BJ (cell line): ENCODE measurements around the gene SMKR1. TPM values are rescaled to one million over a fixed set of nuclear protein-coding genes. Genes with fewer than 3 reads are reported as not detected.

Experiments
- CTCF ChIA-PET: fragments of 350-600 bp; formaldehyde crosslinking; extraction: SDS; loops from one replicate; lab custom pipeline; 2021; ENCODE audit warnings: antibody characterized with exemption, inconsistent platforms; lab: Yijun Ruan, JAX
- POLR2A ChIA-PET: fragments of 300-600 bp; sonication (Branson Sonifier 250); formaldehyde crosslinking; extraction: SDS; loops from one replicate; lab custom pipeline; 2021; ENCODE audit warnings: antibody characterized with exemption; lab: Charles Lee
- DNase-seq: peaks from one replicate; pipeline ENCODE4 v3.0.0-alpha.2; 2011; ENCODE audit warnings: low read depth
- H3K27me3 ChIP-seq: 2 replicates; pipeline ENCODE4 v1.6.0; 2011; ENCODE audit warnings: low read length; ENCODE audit not compliant: control insufficient read depth, insufficient read depth
- H3K36me3 ChIP-seq: 2 replicates; pipeline ENCODE4 v1.5.1; 2011; ENCODE audit warnings: low read length; ENCODE audit not compliant: control insufficient read depth, insufficient read depth
- H3K4me3 ChIP-seq: 2 replicates; pipeline ENCODE4 v1.5.1; 2011; ENCODE audit warnings: low read depth, mild to moderate bottlenecking, control low read depth, low read length
- CTCF ChIP-seq: IDR thresholded peaks from 2 replicates; pipeline ENCODE4 v1.5.1; 2011; ENCODE audit warnings: low read depth, mild to moderate bottlenecking, control low read depth, inconsistent platforms, low read length, moderate library complexity; ENCODE audit not compliant: insufficient read depth
- polyA plus RNA-seq: library from polyadenylated mRNA; depleted of rRNA; stranded (reverse); fragments of >200 nt; gene quantifications from 2 replicates; pipeline ENCODE4 v1.2.3, GENCODE V29; 2011

SMKR1 gene
- polyA plus RNA-seq, 1 experiment = 0.27 TPM

- ChIA-PET POLR2A (no interaction called here), CTCF (no interaction called here)
- no peak for DNase-seq
- Histone ChIP-seq H3K36me3 (no peaks in the 10 kb centered on the region), H3K27me3 (peaks cover 4% of the 10 kb centered on the region), H3K4me3 (no peak overlapping the region)
- no peak for TF ChIP-seq CTCF
Measured at GRCh38 chr7:129556607-129557133, 54.3 kb downstream of the SMKR1 start.

- Histone ChIP-seq H3K36me3 (no peaks in the 10 kb centered on the region), H3K4me3 (no peak overlapping the region), H3K27me3 (peaks cover 3% of the 10 kb centered on the region)
- no peak for DNase-seq
- POLR2A ChIA-PET = interaction anchor here (0.6 kb wide), 1 partner anchor 8 kb away, joined by 3 read pairs; no protein-coding TSS in a partner anchor
- TF ChIP-seq CTCF = no peak
- CTCF ChIA-PET = interaction anchor here (1.1 to 1.5 kb wide), 2 partner anchors 25 to 28 kb away, joined by 3 to 4 read pairs; no protein-coding TSS in a partner anchor
Measured at GRCh38 chr7:129557686-129558481, 55.6 kb downstream of the SMKR1 start.

- CTCF ChIA-PET = no interaction called here
- DNase-seq = no peak
- TF ChIP-seq CTCF = no peak
- Histone ChIP-seq H3K36me3 (no peaks in the 10 kb centered on the region), H3K27me3 (peaks cover 5% of the 10 kb centered on the region), H3K4me3 (no peak overlapping the region)
- POLR2A ChIA-PET = no interaction called here
Measured at GRCh38 chr7:129559564-129559963, 57.2 kb downstream of the SMKR1 start.

- H3K27me3 ChIP-seq = peaks cover 5% of the 10 kb centered on the region
- ChIA-PET POLR2A (no interaction called here), CTCF (interaction anchor here (0.6 kb wide), 1 partner anchor 32 kb away, joined by 3 read pairs; no protein-coding TSS in a partner anchor)
- no peak for DNase-seq
- no peaks in the 10 kb centered on the region for H3K36me3 ChIP-seq
- TF ChIP-seq CTCF = no peak
- no peak overlapping the region for H3K4me3 ChIP-seq
Measured at GRCh38 chr7:129560831-129561230, 58.5 kb downstream of the SMKR1 start.

- Histone ChIP-seq H3K36me3 (no peaks in the 10 kb centered on the region), H3K4me3 (no peak overlapping the region), H3K27me3 (peaks cover 5% of the 10 kb centered on the region; the same call in 1 of the 2 replicates)
- no peak for DNase-seq
- CTCF ChIA-PET = interaction anchor here (1.1 kb wide), 1 partner anchor 36 kb away, joined by 3 read pairs; no protein-coding TSS in a partner anchor
- POLR2A ChIA-PET = no interaction called here
- TF ChIP-seq CTCF = no peak
Measured at GRCh38 chr7:129561677-129562359, 59.5 kb downstream of the SMKR1 start.
